HepG2 (cell line): ENCODE data around the gene BMP8B. TPM values are rescaled to one million over a fixed set of nuclear protein-coding genes. Genes with fewer than 3 reads are reported as not detected.

Experiments used
- ATAC-seq: fragments of 200-7000 bp; cut with Tn5 transposase; 3 replicates; pipeline ENCODE4 v1.9.1; 2020; ENCODE audit warnings: mild to moderate bottlenecking, moderate library complexity
- BruUV-seq: library from RNA; stranded (reverse); fragments of 400-500 nt; replicated peaks from 2 replicates; lab custom pipeline; 2021; lab: Mats Ljungman, UMichigan
- CTCF ChIA-PET: fragments of 300-600 bp; formaldehyde crosslinking; extraction: SDS; loops from one replicate; lab custom pipeline; 2021; ENCODE audit warnings: low total read pairs, inconsistent platforms, low intra/inter-chr PET ratio; lab: Yijun Ruan, JAX
- POLR2A ChIA-PET: fragments of 350-600 bp; sonication (Branson Sonifier 250); formaldehyde crosslinking; loops from one replicate; lab custom pipeline; 2020; ENCODE audit warnings: antibody characterized with exemption, inconsistent platforms; lab: Yijun Ruan, JAX
- DNase-seq: peaks from one replicate; pipeline ENCODE4 v3.0.0-alpha.2; 2015; ENCODE audit warnings: low spot score
- FAIRE-seq: peaks from 3 replicates; lab custom pipeline; 2011; peaks lifted over from hg19 to GRCh38; lab: Jason Lieb, UNC
- H2AFZ ChIP-seq: one replicate; pipeline ENCODE4 v1.6.1; 2011; ENCODE audit warnings: low read length, inconsistent platforms
- H3K27ac ChIP-seq: fragments of 300-600 bp; 3 replicates; pipeline ENCODE4 v1.8.0; 2011; ENCODE audit warnings: mixed run types, mild to moderate bottlenecking, mixed read lengths, low read length, inconsistent platforms; ENCODE audit not compliant: insufficient read depth; ENCODE audit errors: extremely low read length
- H3K27me3 ChIP-seq, 2 experiments: fragments of 200-600 bp in 1 of 2; 2 replicates in 1 of 2; 3 replicates in 1 of 2; pipeline versions ENCODE4 v1.6.0 to v1.8.0; 2011; ENCODE audit warnings: low read length in 2 of 2, mild to moderate bottlenecking in 2 of 2, moderate library complexity in 2 of 2, inconsistent platforms in 1 of 2; ENCODE audit not compliant: insufficient read depth in 2 of 2, control insufficient read depth in 1 of 2
- H3K36me3 ChIP-seq, 2 experiments: fragments of 200-600 bp in 1 of 2; replicated peaks in 1 of 2; 2 replicates in 1 of 2; 3 replicates in 1 of 2; pipeline versions ENCODE4 v1.5.1 to v1.8.0; 2011; ENCODE audit warnings: low read length in 2 of 2, inconsistent platforms in 1 of 2; ENCODE audit not compliant: insufficient read depth in 2 of 2, control insufficient read depth in 1 of 2
- H3K4me1 ChIP-seq: 2 replicates; pipeline ENCODE4 v1.5.1; 2012; ENCODE audit warnings: low read length, inconsistent platforms; ENCODE audit not compliant: insufficient read depth
- H3K4me2 ChIP-seq: 2 replicates; pipeline ENCODE4 v1.6.0; 2011; ENCODE audit warnings: low read depth, low read length, inconsistent platforms
- H3K4me3 ChIP-seq, 3 experiments: fragments of 200-600 bp in 1 of 3; sonication (generic), shearing (Covaris generic) in 1 of 3; replicated peaks in 1 of 3; 2 replicates each; pipeline ENCODE4 v1.5.1; 2011 to 2016; ENCODE audit warnings: low read length in 3 of 3, inconsistent platforms in 2 of 3, low read depth in 2 of 3, mild to moderate bottlenecking in 2 of 3, control low read depth in 1 of 3, mixed read lengths in 1 of 3; ENCODE audit not compliant: insufficient read depth in 1 of 3
- H3K79me2 ChIP-seq: one replicate; pipeline ENCODE4 v1.6.1; 2011; ENCODE audit warnings: low read length, inconsistent platforms; ENCODE audit not compliant: insufficient read depth
- H3K9ac ChIP-seq: 2 replicates; pipeline ENCODE4 v1.6.0; 2011; ENCODE audit warnings: mild to moderate bottlenecking, low read depth, low read length, inconsistent platforms; ENCODE audit not compliant: insufficient read depth
- H3K9me3 ChIP-seq: 2 replicates; pipeline ENCODE4 v1.5.1; 2012; ENCODE audit warnings: mild to moderate bottlenecking, low read length
- H4K20me1 ChIP-seq: 2 replicates; pipeline ENCODE4 v1.6.0; 2011; ENCODE audit warnings: inconsistent platforms, mild to moderate bottlenecking, low read length, moderate library complexity; ENCODE audit not compliant: insufficient read depth
- ARID4A ChIP-seq: sonication (generic); formaldehyde crosslinking; IDR thresholded peaks from 2 replicates; pipeline ENCODE4 v1.5.0; 2020; ENCODE audit warnings: mild to moderate bottlenecking, missing genetic modification reagents, borderline replicate concordance
- ATF7 ChIP-seq, 2 experiments: fragments of 450-650 bp in 1 of 2; sonication (generic) in 1 of 2; formaldehyde crosslinking in 1 of 2; IDR thresholded peaks; 2 replicates each; pipeline versions ENCODE4 v1.4.0 to v1.6.1; 2016 to 2020; ENCODE audit warnings: antibody characterized with exemption in 1 of 2, mild to moderate bottlenecking in 1 of 2, missing genetic modification reagents in 1 of 2
- CTCF ChIP-seq: sonication (generic); formaldehyde crosslinking; IDR thresholded peaks from 2 replicates; pipeline ENCODE4 v1.5.0; 2020; ENCODE audit warnings: mild to moderate bottlenecking, missing genetic modification reagents, moderate library complexity
- DNMT3B ChIP-seq: conservative IDR thresholded peaks from 2 replicates; pipeline ENCODE4 v1.6.1; 2016; ENCODE audit warnings: missing biosample characterization, control low read depth
- FOXM1 ChIP-seq: sonication (generic); formaldehyde crosslinking; IDR thresholded peaks from 2 replicates; pipeline ENCODE4 v1.5.0; 2020; ENCODE audit warnings: missing genetic modification reagents
- ISL2 ChIP-seq: sonication (generic); formaldehyde crosslinking; IDR thresholded peaks from 2 replicates; pipeline ENCODE4 v1.5.0; 2020; ENCODE audit warnings: missing genetic modification reagents
- KDM2A ChIP-seq: sonication (generic); formaldehyde crosslinking; IDR thresholded peaks from 2 replicates; pipeline ENCODE4 v1.4.0; 2020; ENCODE audit warnings: low read depth, missing genetic modification reagents, borderline replicate concordance
- POLR2AphosphoS2 ChIP-seq: IDR thresholded peaks from 2 replicates; pipeline ENCODE4 v1.6.1; 2011; ENCODE audit warnings: low read depth, low read length, improper control_type of control experiment
- SALL1 ChIP-seq: sonication (generic); formaldehyde crosslinking; IDR thresholded peaks from 2 replicates; pipeline ENCODE4 v1.8.0; 2022; ENCODE audit warnings: mild to moderate bottlenecking, missing genetic modification reagents
- SMC3 ChIP-seq: IDR thresholded peaks from 2 replicates; pipeline ENCODE4 v1.6.1; 2011; ENCODE audit warnings: low read length, improper control_type of control experiment
- STAG1 ChIP-seq: sonication (generic); formaldehyde crosslinking; IDR thresholded peaks from 2 replicates; pipeline ENCODE4 v1.4.0; 2020; ENCODE audit warnings: missing genetic modification reagents
- XRCC5 ChIP-seq: fragments of 200-400 bp; formaldehyde crosslinking; optimal IDR thresholded peaks from 2 replicates; pipeline ENCODE3; 2017; ENCODE audit warnings: mild to moderate bottlenecking, low read length
- ZNF317 ChIP-seq: sonication (generic); formaldehyde crosslinking; IDR thresholded peaks from 2 replicates; pipeline ENCODE4 v1.5.0; 2020; ENCODE audit warnings: mild to moderate bottlenecking, missing genetic modification reagents
- ZNF607 ChIP-seq: sonication (generic); formaldehyde crosslinking; IDR thresholded peaks from 2 replicates; pipeline ENCODE4 v1.5.1; 2020; ENCODE audit warnings: missing genetic modification reagents, mild to moderate bottlenecking, borderline replicate concordance
- WGBS: methylation state at CpG from one replicate; pipeline ENCODE4 v1.1.6; 2017; ENCODE audit warnings: low lambda C conversion rate; 5-methylcytosine and 5-hydroxymethylcytosine counted together
- in situ Hi-C: cut with HindIII; loops from 2 replicates; pipeline ENCODE4 v1.10.0; 2017; ENCODE audit warnings: low pct_unique_long_range_greater_than_20kb; ENCODE audit not compliant: extremely low pct_ligation_motif_present
- intact Hi-C: fragments of 100-400 bp; cut with micrococcal nuclease; formaldehyde crosslinking; loops from one replicate; pipeline ENCODE4 v1.10.0; 2022; ENCODE audit not compliant: unreplicated experiment
- polyA plus RNA-seq, 8 experiments: library from polyadenylated mRNA; depleted of rRNA in 3 of 8; stranded (reverse) in 7 of 8; unstranded in 1 of 8; fragments of >200 nt; fragmentation: Illumina TruSeq in 4 of 8; extraction: Trizol in 4 of 8; gene quantifications; 2 replicates each; pipeline versions ENCODE4 v1.2.1 to v1.2.3, GENCODE V29; 2011 to 2016; ENCODE audit warnings: low read depth in 4 of 8, missing spikeins in 1 of 8, mixed read lengths in 1 of 8; ENCODE audit not compliant: insufficient read depth in 1 of 8
- total RNA-seq, 5 experiments: library from RNA; depleted of rRNA; stranded (reverse); fragments of >200 nt; fragmentation: Illumina TruSeq; extraction: Trizol; gene quantifications; 2 replicates each; pipeline ENCODE4 v1.2.3, GENCODE V29; 2016; ENCODE audit warnings: low read depth in 1 of 5
- TF ChIP-seq, protein P1 (sequence below): sonication (generic); formaldehyde crosslinking; IDR thresholded peaks from 2 replicates; pipeline ENCODE4 v1.5.0; 2020; ENCODE audit warnings: mild to moderate bottlenecking, missing genetic modification reagents

BMP8B gene
- total and polyA plus RNA-seq, 2 of the 13 experiments (the other 11 are each of a cell fraction or from before 2014, with no cell fraction given) = 0.29 to 0.41 TPM

- H3K4me2 ChIP-seq = no peak overlapping the region
- WGBS = 15% methylated on average over 11 of the region's 11 CpGs
- ChIA-PET CTCF (interaction anchor here (1.0 to 2.2 kb wide), 3 partner anchors 86 to 216 kb away, joined by 3 to 44 read pairs (median 8); partner anchors contain the start of gene MYCL), POLR2A (interaction anchor here (1.1 to 1.2 kb wide), 2 partner anchors 79 to 85 kb away, joined by 3 to 6 read pairs; partner anchors contain the start of gene MYCL)
- no peak overlapping the region for H3K27ac ChIP-seq
- BruUV-seq = no TSS peak
- H3K4me3 ChIP-seq = no peak overlapping the region
- in situ Hi-C loops = loop anchor here (5.0 kb wide), 2 partner anchors 86 to 156 kb away; partner anchors contain the start of gene MYCL
- no peaks in the 10 kb centered on the region for H3K79me2 ChIP-seq
- H2AFZ ChIP-seq = no peak overlapping the region
- peak; percentile 82 for ATAC-seq
- H3K4me1 ChIP-seq = peaks cover 10% of the 10 kb centered on the region; the same call in 1 of the 2 replicates
- no peaks in the 10 kb centered on the region for H3K9me3 ChIP-seq
- no peak overlapping the region for H3K9ac ChIP-seq
- H4K20me1 ChIP-seq = no peaks in the 10 kb centered on the region
- H3K36me3 ChIP-seq = no peaks in the 10 kb centered on the region
- peak; percentile 97 for FAIRE-seq
- H3K27me3 ChIP-seq = peaks cover 1 to 13% of the 10 kb centered on the region in 2 experiments; a peak in 2 of 5 replicates
- peak; percentile 49 for DNase-seq
- intact Hi-C loops = loop anchor here (1.0 to 10.0 kb wide), 2 partner anchors 86 to 218 kb away; no protein-coding TSS in a partner anchor
- 0 out of 2 replicates have a peak, but pooled peaks have one; percentile 26 for TF ChIP-seq ZNF317 (CRISPR knock-in tag)
- peak; percentile 96 for TF ChIP-seq STAG1 (CRISPR knock-in tag)
- peak; percentile 32 for TF ChIP-seq XRCC5
- TF ChIP-seq POLR2AphosphoS2 = no peak
- TF ChIP-seq ATF7 (IDR thresholded peaks at IDR 0.05) = peak; percentile 95
- no peak for TF ChIP-seq ATF7 (CRISPR knock-in tag; IDR thresholded peaks at IDR 0.05)
- no peak for TF ChIP-seq ISL2 (CRISPR knock-in tag)
- TF ChIP-seq, protein P1, sequence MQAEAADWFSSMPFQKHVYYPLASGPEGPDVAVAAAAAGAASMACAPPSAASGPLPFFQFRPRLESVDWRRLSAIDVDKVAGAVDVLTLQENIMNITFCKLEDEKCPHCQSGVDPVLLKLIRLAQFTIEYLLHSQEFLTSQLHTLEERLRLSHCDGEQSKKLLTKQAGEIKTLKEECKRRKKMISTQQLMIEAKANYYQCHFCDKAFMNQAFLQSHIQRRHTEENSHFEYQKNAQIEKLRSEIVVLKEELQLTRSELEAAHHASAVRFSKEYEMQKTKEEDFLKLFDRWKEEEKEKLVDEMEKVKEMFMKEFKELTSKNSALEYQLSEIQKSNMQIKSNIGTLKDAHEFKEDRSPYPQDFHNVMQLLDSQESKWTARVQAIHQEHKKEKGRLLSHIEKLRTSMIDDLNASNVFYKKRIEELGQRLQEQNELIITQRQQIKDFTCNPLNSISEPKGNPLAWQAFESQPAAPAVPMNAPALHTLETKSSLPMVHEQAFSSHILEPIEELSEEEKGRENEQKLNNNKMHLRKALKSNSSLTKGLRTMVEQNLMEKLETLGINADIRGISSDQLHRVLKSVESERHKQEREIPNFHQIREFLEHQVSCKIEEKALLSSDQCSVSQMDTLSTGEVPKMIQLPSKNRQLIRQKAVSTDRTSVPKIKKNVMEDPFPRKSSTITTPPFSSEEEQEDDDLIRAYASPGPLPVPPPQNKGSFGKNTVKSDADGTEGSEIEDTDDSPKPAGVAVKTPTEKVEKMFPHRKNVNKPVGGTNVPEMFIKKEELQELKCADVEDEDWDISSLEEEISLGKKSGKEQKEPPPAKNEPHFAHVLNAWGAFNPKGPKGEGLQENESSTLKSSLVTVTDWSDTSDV (CRISPR knock-in tag) = no peak
- TF ChIP-seq ARID4A (CRISPR knock-in tag) = no peak
- TF ChIP-seq SMC3 = peak; percentile 85
- TF ChIP-seq CTCF = peak; percentile 92
- peak; percentile 37; the same call in 1 of the 2 replicates for TF ChIP-seq KDM2A (CRISPR knock-in tag)
- TF ChIP-seq ZNF607 (CRISPR knock-in tag) = no peak
- TF ChIP-seq FOXM1 = no peak
- TF ChIP-seq DNMT3B (CRISPR knock-in tag) = no peak
- TF ChIP-seq SALL1 (CRISPR knock-in tag) = peak; percentile 8; the same call in 1 of the 2 replicates
These were observed 27.9 kb upstream of the BMP8B start for GRCh38 chr1:39816415-39817090.
